ENCODE data around the gene PI4K2A. TPM values are rescaled to one million over a fixed set of nuclear protein-coding genes. Genes with fewer than 3 reads are reported as not detected.

PI4K2A gene
- total RNA-seq, 1 donor from 2014 or later: 22.1 TPM

- Mint-ChIP-seq H3K4me3 (ENCODE audit: unreplicated experiment) (no peak overlapping the region), H3K4me1 (ENCODE audit: unreplicated experiment) (peaks cover 22% of the 10 kb centered on the region), H3K9me3 (ENCODE audit: unreplicated experiment) (no peaks in the 10 kb centered on the region), H3K36me3 (ENCODE audit: unreplicated experiment) (no peaks in the 10 kb centered on the region), H3K27ac (ENCODE audit: unreplicated experiment) (no peak overlapping the region), H3K27me3 (ENCODE audit: unreplicated experiment) (no peaks in the 10 kb centered on the region)
- TF ChIP-seq, protein P1, sequence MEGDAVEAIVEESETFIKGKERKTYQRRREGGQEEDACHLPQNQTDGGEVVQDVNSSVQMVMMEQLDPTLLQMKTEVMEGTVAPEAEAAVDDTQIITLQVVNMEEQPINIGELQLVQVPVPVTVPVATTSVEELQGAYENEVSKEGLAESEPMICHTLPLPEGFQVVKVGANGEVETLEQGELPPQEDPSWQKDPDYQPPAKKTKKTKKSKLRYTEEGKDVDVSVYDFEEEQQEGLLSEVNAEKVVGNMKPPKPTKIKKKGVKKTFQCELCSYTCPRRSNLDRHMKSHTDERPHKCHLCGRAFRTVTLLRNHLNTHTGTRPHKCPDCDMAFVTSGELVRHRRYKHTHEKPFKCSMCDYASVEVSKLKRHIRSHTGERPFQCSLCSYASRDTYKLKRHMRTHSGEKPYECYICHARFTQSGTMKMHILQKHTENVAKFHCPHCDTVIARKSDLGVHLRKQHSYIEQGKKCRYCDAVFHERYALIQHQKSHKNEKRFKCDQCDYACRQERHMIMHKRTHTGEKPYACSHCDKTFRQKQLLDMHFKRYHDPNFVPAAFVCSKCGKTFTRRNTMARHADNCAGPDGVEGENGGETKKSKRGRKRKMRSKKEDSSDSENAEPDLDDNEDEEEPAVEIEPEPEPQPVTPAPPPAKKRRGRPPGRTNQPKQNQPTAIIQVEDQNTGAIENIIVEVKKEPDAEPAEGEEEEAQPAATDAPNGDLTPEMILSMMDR (IDR thresholded peaks at IDR 0.05): no peak
- no peak for DNase-seq (ENCODE audit: extremely low spot score, unreplicated experiment)
Observed at GRCh38 chr10:97707134-97707861, 66.8 kb downstream of the PI4K2A start.

DNA sequence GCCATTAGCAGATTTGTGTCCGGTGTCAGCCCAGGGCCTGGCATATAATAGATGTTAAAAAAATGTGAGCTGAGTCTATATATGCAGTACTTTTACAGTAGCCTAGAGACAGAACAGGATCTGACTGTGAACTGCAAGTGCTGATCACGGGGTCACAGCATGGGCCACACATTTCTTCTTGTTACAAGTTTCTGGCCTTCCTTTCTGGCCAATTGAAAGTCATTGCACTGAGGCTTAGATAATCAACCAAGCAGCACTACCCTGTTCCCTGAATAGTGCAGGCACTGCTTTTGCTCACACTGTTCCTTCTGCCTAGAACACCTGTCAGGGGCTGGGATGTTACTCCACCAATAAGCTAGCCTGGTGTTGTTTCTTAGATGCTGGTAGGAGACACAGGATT is 67.7 kb downstream of the PI4K2A start:
- H3K4me3 Mint-ChIP-seq (ENCODE audit: unreplicated experiment): no peak overlapping the region
- no peaks in the 10 kb centered on the region for H3K27me3 Mint-ChIP-seq (ENCODE audit: unreplicated experiment)
- H3K27ac Mint-ChIP-seq (ENCODE audit: unreplicated experiment): no peak overlapping the region
- H3K9me3 Mint-ChIP-seq (ENCODE audit: unreplicated experiment): no peaks in the 10 kb centered on the region
- no peaks in the 10 kb centered on the region for H3K36me3 Mint-ChIP-seq (ENCODE audit: unreplicated experiment)
- no peak for DNase-seq (ENCODE audit: extremely low spot score, unreplicated experiment)
- H3K4me1 Mint-ChIP-seq (ENCODE audit: unreplicated experiment): peaks cover 27% of the 10 kb centered on the region
- TF ChIP-seq, protein P1 (IDR thresholded peaks at IDR 0.05): no peak

GRCh38 chr10:97708976-97709946 is 68.8 kb downstream of the PI4K2A start:
- Mint-ChIP-seq H3K27ac (ENCODE audit: unreplicated experiment) (peak overlapping the region; percentile 67), H3K27me3 (ENCODE audit: unreplicated experiment) (no peaks in the 10 kb centered on the region), H3K4me1 (ENCODE audit: unreplicated experiment) (peaks cover 32% of the 10 kb centered on the region), H3K4me3 (ENCODE audit: unreplicated experiment) (no peak overlapping the region), H3K9me3 (ENCODE audit: unreplicated experiment) (no peaks in the 10 kb centered on the region), H3K36me3 (ENCODE audit: unreplicated experiment) (no peaks in the 10 kb centered on the region)
- TF ChIP-seq, protein P1 (IDR thresholded peaks at IDR 0.05): peak; percentile 87
- peak; percentile 88 for DNase-seq (ENCODE audit: extremely low spot score, unreplicated experiment)

DNA sequence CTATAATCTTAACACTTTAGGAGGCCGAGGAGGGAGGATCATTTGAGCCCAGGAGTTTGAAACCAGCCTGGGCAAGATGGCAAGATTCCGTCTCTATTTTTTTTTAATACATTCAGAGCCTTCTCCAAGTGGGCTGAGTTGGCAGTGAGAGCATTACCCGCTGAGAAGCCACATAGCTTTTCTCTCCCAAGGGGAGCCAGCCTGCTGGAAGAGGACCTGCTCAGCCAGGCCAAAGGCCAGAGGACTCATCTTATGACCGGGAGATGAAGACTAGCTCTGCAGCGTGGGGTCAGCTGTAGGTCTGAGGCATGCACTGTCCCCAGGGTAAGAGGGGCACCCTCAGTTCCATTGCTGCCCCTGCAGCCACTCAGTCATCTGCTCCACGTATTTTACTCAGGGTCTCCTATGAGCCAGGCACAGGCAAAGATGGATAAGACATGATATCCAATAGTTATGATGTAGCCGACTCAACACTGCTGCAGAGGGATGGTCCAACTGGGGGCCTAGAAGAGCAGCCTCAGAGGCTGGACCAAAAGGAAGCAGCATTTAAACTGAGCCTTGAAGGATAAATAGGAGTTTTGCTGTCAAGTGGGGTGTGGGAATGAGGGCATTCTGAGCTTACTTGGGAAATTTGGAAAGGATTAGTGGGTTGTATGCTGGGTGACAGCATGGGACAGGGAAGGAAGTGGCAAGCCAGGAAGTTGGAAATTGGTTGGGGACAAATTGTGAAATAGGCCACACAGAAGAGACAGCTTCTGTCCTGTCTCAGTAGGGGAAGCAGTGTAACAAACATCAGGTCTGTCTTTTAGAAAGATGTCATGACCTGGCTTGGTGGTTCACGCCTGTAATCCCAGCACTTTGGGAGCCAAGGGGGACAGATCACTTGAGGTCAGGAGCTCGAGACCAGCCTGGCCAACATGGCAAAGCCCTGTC is 71.4 kb downstream of the PI4K2A start:
- H3K4me1 Mint-ChIP-seq (ENCODE audit: unreplicated experiment): peaks cover 52% of the 10 kb centered on the region

More for the DNA sequence above, 71.4 kb downstream of the PI4K2A start:
- Mint-ChIP-seq H3K27ac (ENCODE audit: unreplicated experiment) (peak overlapping the region; percentile 62), H3K27me3 (ENCODE audit: unreplicated experiment) (no peaks in the 10 kb centered on the region), H3K9me3 (ENCODE audit: unreplicated experiment) (no peaks in the 10 kb centered on the region), H3K36me3 (ENCODE audit: unreplicated experiment) (peaks cover 1% of the 10 kb centered on the region), H3K4me3 (ENCODE audit: unreplicated experiment) (peak overlapping the region; percentile 27)
- TF ChIP-seq, protein P1 (IDR thresholded peaks at IDR 0.05): no peak
- DNase-seq (ENCODE audit: extremely low spot score, unreplicated experiment): no peak

All from osteocyte (in vitro differentiated cells).